Measurements from ENCODE around the gene CSTPP1. TPM values are rescaled to one million over a fixed set of nuclear protein-coding genes. Genes with fewer than 3 reads are reported as not detected.

The CSTPP1 gene
- total and polyA plus RNA-seq, 2 of the 8 experiments (the other 6 are each of a cell fraction or from before 2014, with no cell fraction given): 24.2 to 28.7 TPM

DNA sequence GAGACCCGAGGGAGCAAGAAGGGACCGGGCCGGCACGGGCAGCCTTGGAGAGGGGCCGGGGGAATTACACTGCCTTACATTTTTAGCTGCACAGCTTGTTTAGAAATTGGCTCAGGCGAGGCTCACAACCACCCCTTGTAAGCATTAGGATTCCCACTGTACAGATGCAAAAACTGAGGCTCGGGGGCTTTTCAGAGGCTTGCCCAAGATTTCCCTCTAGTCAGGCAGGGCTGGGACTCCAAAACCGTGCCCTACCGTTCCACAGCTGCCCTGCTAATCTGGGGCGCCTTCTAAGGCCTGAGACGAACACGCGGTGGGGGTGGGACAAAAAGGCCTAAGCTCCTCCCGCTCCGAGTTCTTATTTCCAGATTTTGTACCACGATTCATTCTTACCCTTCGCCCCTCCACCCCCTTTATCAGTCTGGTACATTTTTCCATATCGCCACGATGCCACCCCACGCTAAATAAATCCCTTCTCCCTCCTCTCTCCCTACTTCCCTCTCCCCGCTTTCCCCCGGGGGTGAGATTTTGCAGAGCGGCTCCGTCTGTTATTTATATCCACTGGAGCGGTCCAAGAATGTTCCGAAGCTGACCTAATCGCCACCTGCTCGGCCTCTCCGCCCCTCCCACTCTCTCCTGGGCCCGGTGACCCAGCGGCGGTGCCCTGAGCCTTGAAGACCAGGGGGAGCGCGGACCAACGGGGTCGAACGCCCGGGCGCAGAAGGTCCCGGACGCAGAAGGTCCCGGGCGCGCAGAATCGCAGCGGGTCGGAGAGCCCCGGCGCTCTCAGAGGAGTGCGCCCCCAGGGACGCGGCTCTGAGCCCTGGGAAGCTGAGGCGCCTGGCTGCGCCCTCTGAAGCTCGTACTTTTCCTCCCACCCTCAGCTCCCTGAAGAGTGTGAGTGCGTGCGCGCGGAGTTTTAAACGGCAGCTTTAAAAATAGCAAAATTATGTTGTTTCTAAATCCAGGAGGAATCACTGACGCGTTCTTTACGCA is 250.4 kb downstream of the CSTPP1 start:
- Histone ChIP-seq H3K4me1 (replicated peaks in 1 of 4; ENCODE audit: control insufficient read depth in 3 of 4, insufficient read depth in 4 of 4, low read length in 3 of 4) (peaks cover 0 to 8% (median 6%) of the 10 kb centered on the region in 4 experiments; a peak in 5 of 7 replicates), H3K56ac (replicated peaks; ENCODE audit: insufficient read length, low read depth, low read length) (peak overlapping the region; percentile 64), H4K8ac (ENCODE audit: extremely low read depth, insufficient read depth, low read length) (peak overlapping the region; percentile 53; the same call in 1 of the 2 replicates), H3K79me1 (ENCODE audit: low read depth, low read length) (peaks cover 3% of the 10 kb centered on the region; the same call in 1 of the 2 replicates), H3K9me3 (ENCODE audit: insufficient read depth in 2 of 2, low read depth in 1 of 2, low read length in 1 of 2) (no peaks in the 10 kb centered on the region), H3K27ac (ENCODE audit: low read depth, low read length) (no peak overlapping the region), H2BK5ac (ENCODE audit: low read depth, low read length) (no peak overlapping the region), H3K4me3 (ENCODE audit: extremely low read depth in 1 of 4, insufficient read depth in 2 of 4, low read depth in 3 of 4, low read length in 4 of 4) (peak overlapping the region; percentile 62 to 92 (median 82)), H2AK5ac (ENCODE audit: low read depth, low read length) (no peak overlapping the region), H3K23me2 (ENCODE audit: low read depth, low read length) (peaks cover 12% of the 10 kb centered on the region; the same call in 1 of the 2 replicates), H4K5ac (ENCODE audit: insufficient read length, low read depth, low read length) (peak overlapping the region; percentile 79), H3K4ac (replicated peaks; ENCODE audit: insufficient read length, low read depth, low read length) (no peak overlapping the region), H2BK120ac (replicated peaks; ENCODE audit: low read depth, low read length) (no peak overlapping the region), H3K27me3 (replicated peaks in 1 of 4; ENCODE audit: control insufficient read depth in 3 of 4, extremely low read depth in 1 of 4, insufficient read depth in 3 of 4, low read length in 3 of 4) (peaks cover 0 to 6% (median 0%) of the 10 kb centered on the region in 4 experiments; a peak in 3 of 7 replicates), H2BK20ac (ENCODE audit: low read length) (no peak overlapping the region), H2BK12ac (ENCODE audit: low read depth, low read length) (0 out of 2 replicates have a peak overlapping the region, but pooled peaks have one; percentile 23), H2AFZ (ENCODE audit: low read length) (no peak overlapping the region), H4K91ac (replicated peaks; ENCODE audit: insufficient read length, low read length) (peak overlapping the region; percentile 69), H3K36me3 (ENCODE audit: control insufficient read depth in 2 of 4, insufficient read depth in 4 of 4, low read length in 3 of 4) (peaks cover 2 to 3% (median 3%) of the 10 kb centered on the region in 4 experiments; a peak in 3 of 8 replicates), H4K20me1 (replicated peaks in 1 of 2; ENCODE audit: control insufficient read depth in 1 of 2, insufficient read depth in 2 of 2, low read length in 2 of 2) (peaks cover 0 to 4% of the 10 kb centered on the region in 2 experiments), H3K23ac (ENCODE audit: insufficient read length) (no peak overlapping the region), H3K79me2 (ENCODE audit: control insufficient read depth in 1 of 2, insufficient read depth in 2 of 2, low read length in 2 of 2) (peaks cover 0 to 16% of the 10 kb centered on the region in 2 experiments; a peak in 3 of 4 replicates), H2BK15ac (ENCODE audit: low read length) (no peak overlapping the region), H3K14ac (ENCODE audit: insufficient read length) (no peak overlapping the region), H3K18ac (ENCODE audit: extremely low read depth, low read length) (peak overlapping the region; percentile 87), H3K9ac (replicated peaks in 1 of 4; ENCODE audit: extremely low read depth in 1 of 4, low read depth in 3 of 4, low read length in 3 of 4) (peak overlapping the region; percentile 48 to 75 (median 52); a peak in 6 of 7 replicates), H3K4me2 (ENCODE audit: insufficient read depth in 1 of 2, low read depth in 2 of 2, low read length in 2 of 2) (peak overlapping the region; percentile 66 to 77)
- peak in 1 of 2 experiments; percentile 77 for DNase-seq (ENCODE audit: low read depth in 1 of 2, low spot score in 2 of 2)
- ChIA-PET CTCF (ENCODE audit: partially characterized antibody) (interaction anchor here (0.7 to 16.6 kb wide), 10 partner anchors 9 to 375 kb away, joined by 3 to 247 read pairs (median 4); partner anchors contain the start of genes ARFGAP2 and DDB2), POLR2A (ENCODE audit: partially characterized antibody) (interaction anchor here (1.1 to 3.9 kb wide), 16 partner anchors 9 to 274 kb away, joined by 3 to 49 read pairs (median 10); partner anchors contain the start of genes ACP2, ARFGAP2 and DDB2)
- 2% methylated on average over 58 of the region's 63 CpGs; no CpG with 5 or more reads in 1 of the 2 experiments for WGBS, 2 experiments (ENCODE audit: extremely low coverage in 1 of 2, insufficient coverage in 1 of 2, insufficient read length in 1 of 2, insufficient replicate concordance in 2 of 2, low coverage in 1 of 2, low lambda C conversion rate in 2 of 2, missing lambda C conversion rate in 1 of 2)
- FAIRE-seq: no peak
- TF ChIP-seq TBP (IDR thresholded peaks at IDR 0.05; ENCODE audit: low read depth, low read length) (peak; percentile 64), ASH2L (IDR thresholded peaks at IDR 0.05; ENCODE audit: low read length) (peak; percentile 88), SIN3A (conservative IDR thresholded peaks at IDR 0.05 in 1 of 2, IDR thresholded peaks at IDR 0.05 in 1 of 2; ENCODE audit: low read depth in 1 of 2, low read length in 2 of 2) (peak in 1 of 2 experiments; percentile 56; a peak in 1 of 4 replicates), GABPA (IDR thresholded peaks at IDR 0.05; ENCODE audit: borderline replicate concordance, insufficient read depth, low read length) (no peak), POLR2A (IDR thresholded peaks at IDR 0.05; ENCODE audit: control extremely low read depth in 1 of 2, low read depth in 2 of 2, low read length in 2 of 2) (peak in 1 of 2 experiments; percentile 91; a peak in 2 of 3 replicates), HDAC2 (IDR thresholded peaks at IDR 0.05; ENCODE audit: borderline replicate concordance in 1 of 2, low read depth in 2 of 2, low read length in 2 of 2) (no peak; a peak in 1 of 4 replicates)
- TF ChIP-seq, protein P1, sequence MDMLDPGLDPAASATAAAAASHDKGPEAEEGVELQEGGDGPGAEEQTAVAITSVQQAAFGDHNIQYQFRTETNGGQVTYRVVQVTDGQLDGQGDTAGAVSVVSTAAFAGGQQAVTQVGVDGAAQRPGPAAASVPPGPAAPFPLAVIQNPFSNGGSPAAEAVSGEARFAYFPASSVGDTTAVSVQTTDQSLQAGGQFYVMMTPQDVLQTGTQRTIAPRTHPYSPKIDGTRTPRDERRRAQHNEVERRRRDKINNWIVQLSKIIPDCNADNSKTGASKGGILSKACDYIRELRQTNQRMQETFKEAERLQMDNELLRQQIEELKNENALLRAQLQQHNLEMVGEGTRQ (IDR thresholded peaks at IDR 0.05; ENCODE audit: low read length): no peak
